Omental fat pad (tissue), 4 donors: ENCODE results near the gene C2CD4D. TPM values are rescaled to one million over a fixed set of nuclear protein-coding genes. Genes with fewer than 3 reads are reported as not detected.
A peak's percentile ranks its signal among the peaks of the same experiment; 100 is the strongest.
"Not testable (repeated sequence)": the region's sequence is repeated elsewhere in the genome, so short reads cannot be mapped to it uniquely, and the experiment has no call there.

ENCODE experiments used
- ATAC-seq: fragments of 150-250 bp; one replicate; pipeline ENCODE4 v1.9.1; 2016; ENCODE audit warnings: mild to moderate bottlenecking, moderate library complexity; ENCODE audit not compliant: low FRiP score
- DNase-seq: peaks from one replicate; pipeline ENCODE4 v3.0.0-alpha.2; 2019; ENCODE audit warnings: low spot score
- total RNA-seq, 4 donors: library from RNA; depleted of rRNA; stranded (reverse); fragments of >200 nt; gene quantifications; one replicate each; pipeline ENCODE4 v1.1.0, GENCODE V29; 2016
- TF ChIP-seq, protein P1 (sequence below), 3 donors: fragments of 450-650 bp; IDR thresholded peaks; one replicate each; pipeline ENCODE4 v1.5.1; 2016 to 2017; ENCODE audit warnings: antibody characterized with exemption in 3 of 3, mild to moderate bottlenecking in 3 of 3, moderate library complexity in 2 of 3

C2CD4D gene
- 1 to 10 TPM in 1 of 4 donors, not detected in 3; 1.9 TPM for total RNA-seq

DNA sequence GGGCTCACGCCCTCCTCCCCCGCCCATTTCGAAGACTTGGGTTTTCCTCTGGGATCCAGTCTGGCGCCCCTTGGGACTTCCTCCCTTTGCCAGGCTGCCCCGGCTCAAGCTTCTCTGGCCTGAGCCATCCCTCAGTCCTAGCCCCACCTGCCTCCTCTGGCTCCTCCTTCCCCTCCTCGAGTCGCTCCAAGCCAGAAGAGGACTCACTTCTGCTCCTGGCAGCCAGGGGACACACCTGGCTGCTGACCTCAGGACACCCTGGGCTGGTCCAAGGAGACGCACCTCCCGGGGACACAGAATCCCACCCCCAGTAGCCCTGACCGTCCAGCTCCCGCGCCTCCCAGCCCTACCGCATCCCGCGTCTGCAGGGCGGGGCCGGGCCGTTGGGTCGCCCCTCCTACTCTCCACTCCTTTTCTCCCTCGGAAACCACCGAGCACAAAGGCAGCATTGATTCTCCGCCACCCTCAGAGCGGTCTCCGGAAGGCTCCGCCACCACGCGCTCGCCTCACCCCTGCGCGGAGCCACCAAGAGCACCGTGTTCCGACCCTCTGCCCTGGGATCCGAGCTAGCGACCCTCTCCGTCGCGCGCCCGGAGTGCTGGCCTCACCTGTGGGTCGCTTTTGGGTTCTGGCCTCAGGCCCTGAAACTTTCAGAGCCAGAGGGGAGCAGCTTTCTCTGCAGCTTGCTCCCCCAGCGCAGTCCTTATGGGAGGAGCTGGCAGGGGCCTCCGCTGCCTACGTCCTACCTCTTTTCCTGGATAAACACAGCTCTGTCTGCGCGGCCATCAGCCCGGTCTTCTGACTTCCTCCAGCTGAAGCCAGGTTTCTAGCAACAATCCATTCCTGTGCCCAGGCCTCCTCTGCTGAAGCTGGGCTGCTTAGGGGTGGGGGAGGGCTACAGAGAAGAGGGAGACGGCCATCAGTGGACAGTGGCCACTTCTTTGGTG is at the start of gene C2CD4D:
C2CD4D (minus strand) TSS at position 364 of the 947 bp plus-strand sequence. CDS start 831 bp downstream, outside the sequence.
- DNase-seq: no peak
- TF ChIP-seq, protein P1, sequence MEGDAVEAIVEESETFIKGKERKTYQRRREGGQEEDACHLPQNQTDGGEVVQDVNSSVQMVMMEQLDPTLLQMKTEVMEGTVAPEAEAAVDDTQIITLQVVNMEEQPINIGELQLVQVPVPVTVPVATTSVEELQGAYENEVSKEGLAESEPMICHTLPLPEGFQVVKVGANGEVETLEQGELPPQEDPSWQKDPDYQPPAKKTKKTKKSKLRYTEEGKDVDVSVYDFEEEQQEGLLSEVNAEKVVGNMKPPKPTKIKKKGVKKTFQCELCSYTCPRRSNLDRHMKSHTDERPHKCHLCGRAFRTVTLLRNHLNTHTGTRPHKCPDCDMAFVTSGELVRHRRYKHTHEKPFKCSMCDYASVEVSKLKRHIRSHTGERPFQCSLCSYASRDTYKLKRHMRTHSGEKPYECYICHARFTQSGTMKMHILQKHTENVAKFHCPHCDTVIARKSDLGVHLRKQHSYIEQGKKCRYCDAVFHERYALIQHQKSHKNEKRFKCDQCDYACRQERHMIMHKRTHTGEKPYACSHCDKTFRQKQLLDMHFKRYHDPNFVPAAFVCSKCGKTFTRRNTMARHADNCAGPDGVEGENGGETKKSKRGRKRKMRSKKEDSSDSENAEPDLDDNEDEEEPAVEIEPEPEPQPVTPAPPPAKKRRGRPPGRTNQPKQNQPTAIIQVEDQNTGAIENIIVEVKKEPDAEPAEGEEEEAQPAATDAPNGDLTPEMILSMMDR (IDR thresholded peaks at IDR 0.05): no peak

DNA sequence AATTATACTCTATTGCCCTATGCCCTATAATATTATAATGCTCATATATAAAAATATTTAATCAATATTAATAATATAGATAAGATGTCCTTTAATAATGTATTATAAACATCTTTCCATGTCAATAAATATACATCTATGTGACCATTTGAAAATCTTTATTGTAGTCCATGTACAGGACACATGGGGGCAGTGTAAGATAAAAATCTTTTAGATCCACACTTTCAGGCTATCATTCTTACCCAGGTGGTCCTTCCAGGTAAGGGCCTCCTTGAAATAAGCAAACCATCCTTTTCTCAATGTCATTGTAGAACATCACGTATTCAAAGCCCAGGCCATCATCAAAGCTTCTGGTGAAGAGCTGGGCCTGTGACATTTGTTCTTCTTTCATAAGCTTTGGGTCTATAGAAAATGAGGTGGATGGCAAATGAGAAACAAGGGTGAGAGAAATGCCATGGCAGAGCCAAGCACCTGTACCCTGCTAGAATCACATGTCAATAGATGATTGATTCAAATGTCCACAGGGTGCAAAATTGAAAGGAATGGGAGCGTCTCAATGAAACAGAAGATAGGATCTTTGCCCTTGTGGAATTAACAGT is 49.5 kb upstream of the C2CD4D start:
- TF ChIP-seq, protein P1 (IDR thresholded peaks at IDR 0.05): no peak
- no peak for ATAC-seq
- DNase-seq: no peak

More for the DNA sequence above, at the start of gene C2CD4D:
- peak; percentile 69 for ATAC-seq

DNA sequence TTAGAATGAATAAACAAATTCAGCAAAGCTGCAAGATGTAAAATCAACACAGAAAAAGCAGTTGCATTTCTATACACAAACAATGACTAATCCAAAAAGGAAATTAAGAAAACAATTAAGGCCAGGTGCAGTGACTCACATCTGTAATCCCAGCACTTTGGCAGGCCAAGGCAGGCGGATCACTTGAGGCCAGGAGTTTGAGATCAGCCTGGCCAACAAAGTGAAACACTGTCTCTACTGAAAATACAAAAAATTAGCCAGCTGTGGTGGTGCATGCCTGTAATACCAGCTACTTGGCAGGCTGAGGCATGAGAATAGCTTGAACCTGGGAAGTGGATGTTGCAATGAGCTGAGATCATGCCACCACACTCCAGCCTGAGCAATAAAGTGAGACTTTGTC is 47.4 kb upstream of the C2CD4D start:
- ATAC-seq (no peak), DNase-seq (no peak)
- TF ChIP-seq, protein P1 (IDR thresholded peaks at IDR 0.05): no peak

DNA sequence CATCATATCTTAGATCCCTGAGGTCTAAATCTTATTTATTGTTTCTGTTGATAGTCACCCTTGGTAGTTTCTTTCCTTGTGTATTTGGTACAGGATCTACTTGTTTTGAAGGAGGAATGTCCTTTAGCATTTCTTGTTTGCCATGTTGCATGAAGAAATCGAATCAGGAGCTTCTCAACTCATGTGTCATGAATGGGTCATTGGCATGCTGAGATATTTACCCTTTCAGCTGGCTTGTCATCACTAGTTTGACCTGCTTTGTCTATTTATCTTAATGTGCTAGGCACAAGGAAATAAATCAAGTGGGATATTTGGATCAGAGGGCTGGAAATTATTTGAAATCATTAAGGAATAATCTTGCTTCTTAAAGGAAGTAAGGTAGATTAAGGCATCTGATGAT is 45.9 kb upstream of the C2CD4D start:
- DNase-seq: no peak
- no peak for ATAC-seq
- TF ChIP-seq, protein P1 (IDR thresholded peaks at IDR 0.05): no peak

DNA sequence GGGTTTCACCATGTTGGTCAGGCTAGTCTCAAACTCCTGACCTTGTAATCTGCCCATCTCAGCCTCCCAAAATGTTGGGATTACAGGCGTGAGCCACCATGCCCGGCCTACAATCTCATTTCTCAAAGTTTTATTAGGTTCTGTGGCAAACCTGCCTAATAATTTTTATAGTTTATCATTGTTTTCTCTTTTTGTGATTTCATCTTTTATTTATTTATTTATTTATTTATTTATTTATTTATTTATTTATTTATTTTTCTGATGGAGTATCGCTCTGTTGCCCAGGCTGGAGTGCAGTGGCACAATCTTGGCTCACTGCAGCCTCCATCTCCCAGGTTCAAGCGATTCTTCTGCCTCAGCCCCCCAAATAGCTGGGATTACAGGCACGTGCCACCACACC is 45.3 kb upstream of the C2CD4D start:
- ATAC-seq: not testable (repeated sequence)

DNA sequence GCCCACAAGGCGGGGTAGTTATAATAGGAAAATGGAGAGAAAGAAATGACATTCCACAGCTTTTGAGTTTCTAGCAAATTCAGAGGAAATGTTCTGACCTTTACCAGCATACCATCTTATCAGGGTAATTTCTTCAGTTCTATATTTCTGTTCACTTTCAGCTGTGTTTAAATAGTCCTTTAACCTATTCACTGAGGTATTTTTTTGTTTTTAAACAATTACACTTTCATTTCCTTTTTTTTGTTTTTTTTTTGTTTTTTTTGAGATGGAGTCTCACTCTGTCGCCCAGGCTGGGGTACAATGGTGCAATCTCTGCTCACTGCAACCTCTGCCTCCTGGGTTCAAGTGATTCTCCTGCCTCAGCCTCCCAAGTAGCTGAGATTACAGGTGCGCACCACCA is 44.8 kb upstream of the C2CD4D start:
- not testable (repeated sequence) for ATAC-seq, DNase-seq

More for the DNA sequence above, 45.3 kb upstream of the C2CD4D start:
- not testable (repeated sequence) for DNase-seq

DNA sequence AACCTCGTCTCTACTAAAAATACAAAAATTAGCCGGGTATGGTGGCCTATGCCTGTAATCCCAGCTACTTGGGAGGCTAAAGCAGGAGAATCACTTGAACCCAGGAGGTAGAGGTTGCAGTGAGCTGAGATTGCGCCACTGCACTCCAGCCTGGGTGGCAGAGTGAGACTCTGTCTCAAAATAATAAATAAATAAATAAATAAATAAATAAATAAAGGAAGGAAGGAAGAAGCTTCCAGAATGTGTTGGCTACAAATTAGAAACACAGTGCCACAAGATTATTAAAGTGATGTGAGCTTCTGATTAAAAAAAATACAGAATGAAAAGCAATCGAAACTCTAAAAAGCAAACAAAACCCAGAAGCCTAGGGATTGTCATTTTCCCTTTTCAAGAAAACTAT is 44.3 kb upstream of the C2CD4D start:
- DNase-seq, ATAC-seq: not testable (repeated sequence)

DNA sequence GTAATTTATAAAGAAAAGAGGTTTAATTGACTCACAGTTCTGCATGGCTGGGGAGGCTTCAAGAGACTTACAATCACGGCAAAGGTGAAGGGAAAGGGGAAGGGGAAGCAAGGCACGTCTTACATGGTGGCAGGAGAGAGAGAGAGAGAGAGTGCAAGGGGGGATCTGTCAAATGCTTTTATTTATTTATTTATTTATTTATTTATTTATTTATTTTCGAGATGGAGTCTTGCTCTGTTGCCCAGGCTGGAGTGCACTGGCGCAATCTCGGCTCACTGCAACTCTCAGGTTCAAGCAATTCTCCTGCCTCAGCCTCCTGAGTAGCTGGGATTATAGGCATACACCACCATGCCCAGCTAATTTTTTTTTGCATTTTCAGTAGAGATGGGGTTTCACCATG is 43.3 kb upstream of the C2CD4D start:
- DNase-seq, ATAC-seq: not testable (repeated sequence)

DNA sequence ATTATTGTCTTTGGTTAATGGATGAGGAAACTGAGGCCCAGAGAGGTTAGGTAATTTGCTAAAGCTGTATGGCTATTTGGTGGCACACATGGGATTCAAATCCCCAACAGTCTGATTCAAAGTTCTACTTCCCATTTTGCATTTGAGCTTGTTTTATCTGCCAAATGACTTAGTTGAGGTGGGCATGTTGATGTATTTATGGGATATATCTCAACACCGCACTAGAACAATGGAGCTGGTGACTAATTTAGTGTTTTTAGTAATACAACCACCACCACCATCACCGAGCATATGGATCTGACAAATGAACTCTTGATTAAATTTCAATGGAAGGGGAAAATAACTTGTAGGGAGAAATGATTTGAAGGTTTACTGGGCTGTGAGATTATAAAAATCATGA is 42.8 kb upstream of the C2CD4D start:
- TF ChIP-seq, protein P1 (IDR thresholded peaks at IDR 0.05): no peak
- no peak for DNase-seq
- ATAC-seq: no peak
